Omental fat pad (tissue), 4 donors: Measurements from ENCODE around the gene ATP9B. TPM values are rescaled to one million over a fixed set of nuclear protein-coding genes. Genes with fewer than 3 reads are reported as not detected.
"Not testable (repeated sequence)": the region's sequence is repeated elsewhere in the genome, so short reads cannot be mapped to it uniquely, and the experiment has no call there.

Source experiments
- ATAC-seq: fragments of 150-250 bp; one replicate; pipeline ENCODE4 v1.9.1; 2016; ENCODE audit warnings: mild to moderate bottlenecking, moderate library complexity; ENCODE audit not compliant: low FRiP score
- DNase-seq: peaks from one replicate; pipeline ENCODE4 v3.0.0-alpha.2; 2019; ENCODE audit warnings: low spot score
- CTCF ChIP-seq, 3 donors: fragments of 450-650 bp; IDR thresholded peaks; one replicate each; pipeline ENCODE4 v1.5.1; 2016 to 2017; ENCODE audit warnings: antibody characterized with exemption in 3 of 3, mild to moderate bottlenecking in 3 of 3, moderate library complexity in 2 of 3
- total RNA-seq, 4 donors: library from RNA; depleted of rRNA; stranded (reverse); fragments of >200 nt; gene quantifications; one replicate each; pipeline ENCODE4 v1.1.0, GENCODE V29; 2016

ATP9B gene
- total RNA-seq, 4 donors from 2014 or later, result 28.8 to 47.3 (median 39.8) TPM

- TF ChIP-seq CTCF (IDR thresholded peaks at IDR 0.05), result no peak
- DNase-seq (no peak), ATAC-seq (no peak)
These were observed 188.3 kb downstream of the ATP9B start for GRCh38 chr18:79257480-79257879.

- DNase-seq (no peak), ATAC-seq (no peak)
- TF ChIP-seq CTCF (IDR thresholded peaks at IDR 0.05), result no peak
These were observed 189.3 kb downstream of the ATP9B start for GRCh38 chr18:79258447-79258846.

GRCh38 chr18:79259218-79259617, 190.0 kb downstream of the ATP9B start:
- no peak for TF ChIP-seq CTCF (IDR thresholded peaks at IDR 0.05)
- no peak for DNase-seq
- ATAC-seq, result no peak

GRCh38 chr18:79260023-79260422, 190.8 kb downstream of the ATP9B start:
- no peak for TF ChIP-seq CTCF (IDR thresholded peaks at IDR 0.05)
- DNase-seq, result no peak
- no peak for ATAC-seq

- no peak for TF ChIP-seq CTCF (IDR thresholded peaks at IDR 0.05)
- DNase-seq (no peak), ATAC-seq (no peak)
These were observed 191.3 kb downstream of the ATP9B start for GRCh38 chr18:79260510-79260909.

- ATAC-seq, DNase-seq: not testable (repeated sequence)
These were observed 195.9 kb downstream of the ATP9B start for GRCh38 chr18:79265068-79265467.

GRCh38 chr18:79271812-79272211, 202.6 kb downstream of the ATP9B start:
- not testable (repeated sequence) for ATAC-seq, DNase-seq

- TF ChIP-seq CTCF (IDR thresholded peaks at IDR 0.05), result no peak
- DNase-seq (no peak), ATAC-seq (no peak)
These were observed 203.7 kb downstream of the ATP9B start for GRCh38 chr18:79272916-79273315.
